22Rv1 (cell line): ENCODE data around the gene SHC2.

Experiments used
- ZFX ChIP-seq: fragments of 450-650 bp; IDR thresholded peaks from 2 replicates; pipeline ENCODE4 v1.6.1; 2017; ENCODE audit warnings: antibody characterized with exemption, borderline replicate concordance
- TF ChIP-seq, protein P1 (sequence below): fragments of 450-650 bp; IDR thresholded peaks from 2 replicates; pipeline ENCODE4 v1.5.1; 2017; ENCODE audit warnings: mild to moderate bottlenecking

DNA sequence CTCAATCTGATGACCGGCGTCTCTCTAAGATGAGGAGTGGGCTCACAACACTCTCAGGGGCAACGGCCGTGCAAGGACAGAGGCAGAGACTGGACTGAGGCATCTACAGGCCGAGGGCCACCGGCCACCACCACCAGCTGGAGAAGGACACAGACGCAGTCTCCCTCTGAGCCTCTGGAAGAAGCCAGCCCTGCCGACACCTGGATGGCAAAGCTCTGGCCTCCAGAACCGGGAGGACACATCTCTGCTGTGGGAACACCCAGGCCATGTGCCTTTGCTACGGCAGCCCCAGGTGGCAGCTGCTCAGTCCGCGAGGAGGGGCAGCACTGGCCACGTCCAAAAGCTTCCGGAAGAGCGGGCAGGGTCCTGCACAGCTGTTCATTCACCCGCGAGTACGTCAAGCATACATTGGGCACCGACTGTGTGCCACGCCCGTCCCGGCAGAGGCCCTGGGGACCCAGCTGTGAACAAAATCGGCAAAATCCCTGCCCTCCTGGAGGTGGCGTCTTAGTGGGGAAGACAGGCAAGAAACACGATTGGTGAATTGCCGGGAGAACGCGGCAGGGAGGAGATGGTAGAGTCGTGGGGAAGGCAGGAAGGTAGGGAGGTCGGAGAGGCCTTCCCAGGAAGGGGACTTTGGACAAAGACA, 69.0 kb downstream of the SHC2 start:
- TF ChIP-seq, protein P1, sequence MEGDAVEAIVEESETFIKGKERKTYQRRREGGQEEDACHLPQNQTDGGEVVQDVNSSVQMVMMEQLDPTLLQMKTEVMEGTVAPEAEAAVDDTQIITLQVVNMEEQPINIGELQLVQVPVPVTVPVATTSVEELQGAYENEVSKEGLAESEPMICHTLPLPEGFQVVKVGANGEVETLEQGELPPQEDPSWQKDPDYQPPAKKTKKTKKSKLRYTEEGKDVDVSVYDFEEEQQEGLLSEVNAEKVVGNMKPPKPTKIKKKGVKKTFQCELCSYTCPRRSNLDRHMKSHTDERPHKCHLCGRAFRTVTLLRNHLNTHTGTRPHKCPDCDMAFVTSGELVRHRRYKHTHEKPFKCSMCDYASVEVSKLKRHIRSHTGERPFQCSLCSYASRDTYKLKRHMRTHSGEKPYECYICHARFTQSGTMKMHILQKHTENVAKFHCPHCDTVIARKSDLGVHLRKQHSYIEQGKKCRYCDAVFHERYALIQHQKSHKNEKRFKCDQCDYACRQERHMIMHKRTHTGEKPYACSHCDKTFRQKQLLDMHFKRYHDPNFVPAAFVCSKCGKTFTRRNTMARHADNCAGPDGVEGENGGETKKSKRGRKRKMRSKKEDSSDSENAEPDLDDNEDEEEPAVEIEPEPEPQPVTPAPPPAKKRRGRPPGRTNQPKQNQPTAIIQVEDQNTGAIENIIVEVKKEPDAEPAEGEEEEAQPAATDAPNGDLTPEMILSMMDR = no peak
- no peak for TF ChIP-seq ZFX
